IPS-18c (cell line): ENCODE measurements around the gene NGEF.

ENCODE experiments used
- H3K4me3 ChIP-seq: 2 replicates; pipeline ENCODE4 v1.7.0; 2013; ENCODE audit warnings: low read depth, mild to moderate bottlenecking, low read length, moderate library complexity; ENCODE audit not compliant: insufficient read depth
- H3K9me3 ChIP-seq: one replicate; pipeline ENCODE4 v1.6.1; 2013; ENCODE audit warnings: mild to moderate bottlenecking, low read length, moderate library complexity; ENCODE audit not compliant: control insufficient read depth, insufficient read depth

The NGEF gene

GRCh38 chr2:233049194-233049761, 36.2 kb upstream of the NGEF start:
- no peaks in the 10 kb centered on the region for H3K9me3 ChIP-seq
- H3K4me3 ChIP-seq: no peak overlapping the region

DNA sequence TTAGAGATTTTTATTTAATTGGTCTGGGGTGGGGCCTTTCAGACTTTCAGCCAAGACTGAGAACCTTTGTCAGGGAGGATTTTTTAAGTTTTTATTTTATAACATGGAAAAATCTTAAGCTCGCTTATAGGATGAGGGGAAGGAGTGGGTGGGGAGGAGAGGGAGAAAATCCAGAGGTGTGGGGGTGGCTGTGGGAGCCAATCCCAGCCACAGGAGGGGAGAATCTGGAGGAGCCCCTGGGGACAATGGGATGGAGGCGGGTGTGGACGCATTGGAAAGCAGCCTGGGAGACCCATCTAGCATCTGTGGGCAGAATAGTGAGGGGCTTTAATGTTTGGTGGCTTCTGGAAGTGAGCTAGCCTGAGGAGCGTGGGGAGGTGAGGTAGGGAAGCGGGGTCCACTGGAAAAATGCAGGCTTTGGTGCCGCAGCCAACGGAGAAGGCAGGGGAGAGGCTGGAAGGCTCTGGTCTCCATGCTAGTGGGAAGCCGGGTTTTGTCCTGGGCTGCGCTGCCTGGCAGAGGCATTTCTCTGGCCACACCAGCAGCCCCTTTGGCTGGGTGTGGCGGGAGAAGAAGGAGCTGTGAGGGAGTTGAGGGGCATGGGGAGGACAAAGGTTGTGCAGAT, 35.6 kb upstream of the NGEF start:
- Histone ChIP-seq H3K4me3 (no peak overlapping the region), H3K9me3 (no peaks in the 10 kb centered on the region)

DNA sequence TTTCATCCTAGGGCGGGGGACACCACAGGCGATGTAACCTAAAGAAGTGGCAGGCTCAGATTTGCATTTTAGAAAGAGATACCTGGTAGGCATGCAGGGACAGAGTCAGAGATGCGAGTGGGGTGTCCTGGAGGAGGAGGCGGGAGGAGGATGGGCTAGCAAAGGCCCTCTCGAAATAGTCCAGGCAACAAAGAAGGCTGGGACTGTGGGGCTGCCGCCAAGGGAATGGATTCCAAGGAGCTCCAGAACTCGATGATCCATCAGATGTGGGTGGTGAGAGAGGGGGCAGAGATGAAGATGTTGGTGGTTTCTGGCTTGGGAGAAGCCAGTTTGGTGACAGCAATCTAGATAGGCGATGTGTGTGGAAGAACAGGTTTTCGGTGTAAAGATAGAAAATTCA, 34.6 kb upstream of the NGEF start:
- Histone ChIP-seq H3K9me3 (no peaks in the 10 kb centered on the region), H3K4me3 (no peak overlapping the region)

- Histone ChIP-seq H3K4me3 (no peak overlapping the region), H3K9me3 (no peaks in the 10 kb centered on the region)
Measured at GRCh38 chr2:233047206-233047605, 34.1 kb upstream of the NGEF start.

GRCh38 chr2:233044974-233045605, 32.0 kb upstream of the NGEF start:
- Histone ChIP-seq H3K9me3 (no peaks in the 10 kb centered on the region), H3K4me3 (no peak overlapping the region)

GRCh38 chr2:233042549-233042948, 29.5 kb upstream of the NGEF start:
- no peak overlapping the region for H3K4me3 ChIP-seq
- no peaks in the 10 kb centered on the region for H3K9me3 ChIP-seq

DNA sequence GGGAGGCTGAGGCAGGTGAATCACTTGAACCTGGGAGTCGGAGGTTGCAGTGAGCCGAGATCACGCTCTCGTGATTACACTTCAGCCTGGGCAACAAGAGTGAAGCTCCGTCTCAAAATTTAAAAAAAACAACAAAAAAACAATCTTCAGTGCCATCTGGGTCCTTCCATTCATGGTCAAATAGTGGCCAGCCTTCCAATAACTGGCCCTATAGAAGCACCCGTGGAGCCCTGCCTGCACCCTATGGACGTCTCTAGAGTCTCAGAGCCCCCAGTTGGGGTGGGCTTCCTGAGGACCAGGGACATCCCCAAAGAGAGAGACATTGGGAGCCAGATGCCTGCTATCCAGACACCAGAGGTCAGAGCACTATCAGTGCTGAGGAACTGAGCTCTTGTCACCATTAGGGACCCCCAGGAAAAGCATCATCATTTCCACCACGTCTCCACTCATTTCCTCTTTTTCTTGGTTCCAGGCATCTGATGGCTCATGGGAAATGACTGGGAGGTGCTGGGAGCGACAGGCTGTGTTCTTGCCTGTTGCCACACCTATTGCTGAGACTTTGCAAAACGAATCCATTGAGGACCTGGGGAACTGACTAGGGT, 28.8 kb upstream of the NGEF start:
- Histone ChIP-seq H3K4me3 (no peak overlapping the region), H3K9me3 (no peaks in the 10 kb centered on the region)

- Histone ChIP-seq H3K9me3 (no peaks in the 10 kb centered on the region), H3K4me3 (no peak overlapping the region)
Measured at GRCh38 chr2:233040571-233040970, 27.5 kb upstream of the NGEF start.

- no peaks in the 10 kb centered on the region for H3K9me3 ChIP-seq
- H3K4me3 ChIP-seq: no peak overlapping the region
Measured at GRCh38 chr2:233039846-233040530, 26.9 kb upstream of the NGEF start.

DNA sequence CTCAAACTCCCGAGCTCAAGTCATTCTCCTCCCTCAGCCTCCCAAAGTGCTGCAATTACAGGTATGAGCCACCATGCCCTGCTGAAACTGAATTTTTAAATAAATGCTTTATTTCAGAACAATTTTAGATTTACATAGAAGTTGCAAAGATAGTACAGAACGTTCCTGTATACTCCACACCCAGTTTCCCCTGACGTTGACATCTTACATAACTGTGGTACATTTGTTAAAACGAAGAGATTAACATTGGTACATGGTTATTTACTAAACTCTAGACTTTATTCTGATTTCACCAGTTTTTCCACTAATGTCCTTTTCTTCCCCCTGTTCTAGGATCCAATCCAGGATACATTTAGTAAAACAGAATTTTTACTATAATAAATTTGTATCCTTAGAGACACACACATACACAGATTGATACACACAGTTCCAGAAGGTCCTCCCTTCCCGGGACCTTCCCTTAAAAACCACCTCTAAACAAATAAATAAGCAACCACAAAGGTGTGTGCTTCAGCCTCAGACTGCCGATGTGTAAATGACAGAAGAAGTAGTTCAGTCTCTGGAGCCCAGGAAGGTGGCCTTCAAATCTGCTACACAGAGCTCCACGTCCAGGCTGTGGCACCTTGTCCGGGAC, 26.3 kb upstream of the NGEF start:
- Histone ChIP-seq H3K4me3 (no peak overlapping the region), H3K9me3 (no peaks in the 10 kb centered on the region)

- Histone ChIP-seq H3K9me3 (no peaks in the 10 kb centered on the region), H3K4me3 (no peak overlapping the region)
Measured at GRCh38 chr2:233037078-233037477, 24.0 kb upstream of the NGEF start.

- Histone ChIP-seq H3K4me3 (no peak overlapping the region), H3K9me3 (no peaks in the 10 kb centered on the region)
Measured at GRCh38 chr2:233036162-233036838, 23.2 kb upstream of the NGEF start.

- Histone ChIP-seq H3K9me3 (no peaks in the 10 kb centered on the region), H3K4me3 (no peak overlapping the region)
Measured at GRCh38 chr2:233035426-233036161, 22.5 kb upstream of the NGEF start.

DNA sequence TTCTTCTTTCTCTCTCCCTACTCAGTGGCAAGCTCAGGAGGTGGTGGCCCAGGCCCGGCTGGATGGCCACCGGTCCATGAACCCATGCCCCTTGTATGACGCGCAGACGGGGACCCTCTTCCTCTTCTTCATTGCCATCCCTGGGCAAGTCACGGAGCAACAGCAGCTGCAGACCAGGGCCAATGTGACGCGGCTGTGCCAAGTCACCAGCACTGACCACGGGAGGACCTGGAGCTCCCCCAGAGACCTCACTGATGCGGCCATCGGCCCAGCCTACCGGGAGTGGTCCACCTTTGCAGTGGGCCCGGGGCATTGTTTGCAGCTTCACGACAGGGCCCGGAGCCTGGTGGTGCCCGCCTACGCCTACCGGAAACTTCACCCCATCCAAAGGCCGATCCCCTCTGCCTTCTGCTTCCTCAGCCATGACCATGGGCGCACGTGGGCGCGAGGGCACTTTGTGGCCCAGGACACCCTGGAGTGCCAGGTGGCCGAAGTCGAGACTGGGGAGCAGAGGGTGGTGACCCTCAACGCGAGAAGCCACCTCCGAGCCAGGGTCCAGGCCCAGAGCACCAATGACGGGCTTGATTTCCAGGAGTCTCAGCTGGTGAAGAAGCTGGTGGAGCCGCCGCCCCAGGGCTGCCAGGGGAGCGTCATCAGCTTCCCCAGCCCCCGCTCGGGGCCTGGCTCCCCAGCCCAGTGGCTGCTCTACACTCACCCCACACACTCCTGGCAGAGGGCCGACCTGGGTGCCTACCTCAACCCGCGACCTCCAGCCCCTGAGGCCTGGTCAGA, 21.2 kb upstream of the NGEF start:
- Histone ChIP-seq H3K4me3 (no peak overlapping the region), H3K9me3 (no peaks in the 10 kb centered on the region)

DNA sequence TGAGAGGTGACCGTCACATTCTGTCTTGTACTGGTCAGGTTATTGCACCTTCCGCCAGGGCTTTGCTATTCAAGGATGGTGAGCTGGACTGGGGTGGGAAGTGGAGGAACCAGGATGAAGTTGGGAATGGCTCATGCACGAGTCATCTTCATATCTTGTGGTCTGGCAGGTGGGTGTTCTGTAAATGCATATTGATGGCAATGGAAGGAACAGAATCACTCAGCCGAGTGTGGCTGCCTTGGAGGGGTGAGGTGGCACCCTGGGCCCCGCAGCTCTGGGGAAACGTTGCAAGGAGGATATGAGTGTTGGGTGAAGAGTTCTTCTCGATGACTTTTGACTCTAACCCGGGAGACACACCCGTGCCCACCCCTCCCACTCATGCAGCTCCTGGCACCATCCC, 20.6 kb upstream of the NGEF start:
- Histone ChIP-seq H3K4me3 (no peak overlapping the region), H3K9me3 (no peaks in the 10 kb centered on the region)
